ENCODE data around the gene TMEM134.

- TF ChIP-seq CTCF (IDR thresholded peaks at IDR 0.05; ENCODE audit: low read depth, low read length) (no peak), POLR2A (IDR thresholded peaks at IDR 0.05; ENCODE audit: extremely low read depth, insufficient read length) (no peak), MYC (IDR thresholded peaks at IDR 0.05; ENCODE audit: low read depth, low read length) (no peak), MAX (IDR thresholded peaks at IDR 0.05; ENCODE audit: low read depth, low read length) (no peak)
These were observed 33.4 kb upstream of the TMEM134 start for GRCh38 chr11:67502328-67502979.

Measured in NB4 (cell line).